PC-9 (cell line): Measurements from ENCODE around the gene MROH9.

Experiments used
- CTCF ChIP-seq: fragments of 200-600 bp; sonication (generic); conservative IDR thresholded peaks from 2 replicates; pipeline ENCODE4 v1.6.1; 2017; ENCODE audit warnings: mixed run types, antibody characterized with exemption, mild to moderate bottlenecking, moderate library complexity
- EZH2 ChIP-seq: fragments of 200-600 bp; sonication (generic); IDR thresholded peaks from 2 replicates; pipeline ENCODE4 v1.8.0; 2017; ENCODE audit warnings: antibody characterized with exemption, low read depth

DNA sequence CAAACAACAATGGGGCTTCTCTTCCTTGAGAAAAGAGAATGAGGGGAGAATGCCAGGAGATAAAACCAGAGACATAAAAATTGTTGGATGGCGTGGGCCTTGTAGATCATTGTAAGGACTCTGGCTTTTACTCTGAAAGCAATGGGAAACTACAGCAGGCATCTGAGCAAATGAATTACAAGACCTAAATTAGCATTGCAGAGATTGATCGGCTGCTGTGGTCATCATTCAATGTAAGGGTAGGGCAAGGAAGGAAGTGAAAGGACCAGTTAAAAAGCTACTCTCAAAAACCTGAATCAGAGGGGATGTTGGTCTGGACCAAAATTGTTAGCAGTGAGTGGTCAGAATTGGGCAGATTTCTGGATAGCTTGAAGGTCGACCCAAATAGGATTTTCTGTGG is 176.8 kb downstream of the MROH9 start:
- TF ChIP-seq CTCF (no peak), EZH2 (no peak)
